IPS-20b (cell line): Measurements from ENCODE around the gene CCT8L2.
"Not testable (repeated sequence)": the region's sequence is repeated elsewhere in the genome, so short reads cannot be mapped to it uniquely, and the experiment has no call there.

ENCODE experiments used
- H3K27ac ChIP-seq: one replicate; pipeline ENCODE4 v1.5.1; 2013; ENCODE audit warnings: low read length
- H3K27me3 ChIP-seq: 2 replicates; pipeline ENCODE4 v1.6.1; 2013; ENCODE audit warnings: mild to moderate bottlenecking, low read length, inconsistent platforms; ENCODE audit not compliant: insufficient read depth
- H3K36me3 ChIP-seq: 2 replicates; pipeline ENCODE4 v1.6.1; 2013; ENCODE audit warnings: low read depth, mild to moderate bottlenecking, inconsistent platforms, low read length, moderate library complexity; ENCODE audit not compliant: insufficient read depth
- H3K4me1 ChIP-seq: 2 replicates; pipeline ENCODE4 v1.6.1; 2013; ENCODE audit warnings: mild to moderate bottlenecking, control low read depth, inconsistent platforms, low read length, moderate library complexity; ENCODE audit not compliant: insufficient read depth
- H3K4me3 ChIP-seq: 2 replicates; pipeline ENCODE4 v1.5.1; 2013; ENCODE audit warnings: mild to moderate bottlenecking, low read length, inconsistent platforms
- H3K9ac ChIP-seq: 2 replicates; pipeline ENCODE4 v1.6.1; 2013; ENCODE audit warnings: low read depth, mild to moderate bottlenecking, inconsistent platforms, low read length, moderate library complexity
- H3K9me3 ChIP-seq: 2 replicates; pipeline ENCODE4 v1.6.1; 2013; ENCODE audit warnings: mild to moderate bottlenecking, low read depth, low read length, inconsistent platforms; ENCODE audit not compliant: insufficient read depth

The CCT8L2 gene

DNA sequence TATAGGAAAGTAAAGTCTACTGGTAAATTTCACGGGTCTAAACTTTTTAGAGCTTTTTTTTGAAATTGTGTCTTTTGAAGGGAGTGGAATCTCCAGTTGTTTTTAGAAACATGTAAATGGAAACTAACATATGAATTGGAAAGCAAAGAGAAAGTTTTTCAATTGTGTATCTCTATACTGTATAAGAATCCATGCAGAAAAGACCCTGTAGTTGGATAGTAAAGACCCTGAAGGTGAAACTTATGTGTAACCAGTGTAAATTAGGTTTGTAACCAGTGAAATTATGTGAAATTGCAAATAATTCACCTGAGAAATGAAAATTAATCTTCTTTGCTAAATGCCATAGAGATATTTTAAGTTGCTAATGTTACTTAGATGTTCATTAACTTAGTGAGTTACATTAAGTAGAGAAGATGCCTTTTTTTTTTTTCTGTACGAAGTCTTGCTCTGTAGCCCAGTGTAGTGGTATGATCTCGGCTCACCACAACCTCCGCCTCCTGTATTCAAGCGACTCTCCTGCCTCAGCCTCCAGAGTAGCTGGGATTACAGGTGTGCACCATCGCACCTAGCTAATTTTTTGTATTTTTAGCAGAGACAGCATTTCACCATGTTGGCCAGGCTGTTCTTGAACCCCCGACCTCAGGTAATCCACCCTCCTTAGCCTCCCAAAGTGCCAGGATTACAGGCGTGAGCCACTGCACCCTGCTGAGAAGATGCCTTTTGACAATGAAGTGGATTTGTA lies 11.8 kb upstream of the CCT8L2 start:
- Histone ChIP-seq H3K9me3 (peaks cover 58% of the 10 kb centered on the region), H3K27me3 (peaks cover 14% of the 10 kb centered on the region; the same call in 1 of the 2 replicates)
- H3K36me3 ChIP-seq, H3K9ac ChIP-seq, H3K4me1 ChIP-seq, H3K4me3 ChIP-seq, H3K27ac ChIP-seq: not testable (repeated sequence)

DNA sequence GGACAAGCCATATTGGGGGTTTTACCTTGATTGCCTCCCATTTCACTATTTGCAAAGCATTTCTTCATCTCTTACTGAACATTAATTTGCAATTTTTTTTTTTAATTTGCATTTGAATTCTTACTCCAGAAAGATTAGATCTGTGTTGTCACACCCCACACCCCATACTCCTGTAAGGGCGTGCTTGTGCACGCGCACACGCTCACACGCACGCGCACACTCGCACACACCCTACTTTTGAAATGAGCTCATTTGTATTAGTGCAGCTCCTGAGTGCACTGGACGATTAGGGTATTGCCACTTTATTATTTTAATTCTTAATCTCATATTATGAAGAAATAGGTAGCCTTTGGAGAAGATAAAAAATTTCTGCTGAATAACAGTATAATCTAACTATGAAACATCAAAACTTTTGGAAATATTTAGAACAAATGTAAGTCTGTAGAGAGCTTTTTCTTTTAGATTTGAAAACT lies 11.2 kb upstream of the CCT8L2 start:
- not testable (repeated sequence) for H3K36me3 ChIP-seq, H3K27ac ChIP-seq, H3K4me1 ChIP-seq, H3K9ac ChIP-seq, H3K4me3 ChIP-seq
- Histone ChIP-seq H3K9me3 (peaks cover 59% of the 10 kb centered on the region), H3K27me3 (peaks cover 14% of the 10 kb centered on the region; the same call in 1 of the 2 replicates)

DNA sequence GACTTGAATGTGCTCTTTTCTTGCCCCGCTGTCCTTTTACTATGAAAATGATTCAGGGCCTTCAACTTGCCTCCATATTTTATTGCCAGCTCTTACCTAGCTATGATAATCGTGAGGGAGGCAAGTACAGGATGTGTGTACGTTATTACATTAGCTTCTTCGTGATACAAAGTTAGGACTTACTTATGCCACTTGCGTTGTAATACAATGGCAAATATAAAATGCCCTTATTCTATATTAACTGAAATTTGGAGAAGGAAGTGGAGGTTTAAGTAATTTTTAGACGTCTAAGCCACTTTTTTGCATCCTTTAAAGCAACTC lies 10.8 kb upstream of the CCT8L2 start:
- H3K27ac ChIP-seq = no peak overlapping the region
- no peak overlapping the region for H3K9ac ChIP-seq
- H3K9me3 ChIP-seq = peaks cover 55% of the 10 kb centered on the region
- no peak overlapping the region for H3K4me3 ChIP-seq
- H3K4me1 ChIP-seq = no peaks in the 10 kb centered on the region
- peaks cover 14% of the 10 kb centered on the region; the same call in 1 of the 2 replicates for H3K27me3 ChIP-seq
- no peaks in the 10 kb centered on the region for H3K36me3 ChIP-seq

DNA sequence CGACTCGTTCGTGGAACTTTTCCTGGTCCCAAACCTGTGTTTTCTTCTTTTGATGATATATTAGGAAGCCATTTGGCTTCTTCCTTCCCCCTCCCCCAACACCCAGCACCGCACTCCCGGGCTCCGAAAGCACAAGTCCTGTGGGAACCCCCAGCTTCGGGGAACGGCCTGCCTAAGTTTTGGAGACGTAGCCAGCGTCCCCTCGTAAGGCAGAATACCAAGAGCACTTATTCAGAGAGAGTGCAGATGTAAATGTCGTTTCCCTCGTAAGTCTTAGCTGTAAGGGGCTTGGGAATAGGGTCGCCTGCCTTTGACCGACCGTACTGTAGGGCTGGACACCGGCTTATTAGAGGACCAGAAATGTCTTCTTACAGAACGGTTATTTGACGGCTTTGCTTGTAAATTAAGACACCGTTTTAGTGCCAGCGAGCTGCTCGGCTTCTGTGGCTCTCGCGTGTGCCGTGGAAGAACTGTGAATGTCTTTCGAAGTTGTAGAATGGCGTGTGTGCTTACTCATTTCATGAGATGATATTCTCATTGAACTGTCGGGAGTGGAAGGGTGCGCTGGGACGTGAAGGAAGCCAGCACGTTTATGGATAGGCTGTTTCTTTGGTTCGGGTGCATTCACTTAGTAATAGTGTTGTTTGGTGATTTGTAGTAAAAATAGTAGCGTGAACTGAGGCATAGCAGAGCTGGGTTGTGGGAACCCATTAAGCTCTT lies 10.3 kb upstream of the CCT8L2 start:
- H3K4me1 ChIP-seq, H3K9ac ChIP-seq, H3K27ac ChIP-seq, H3K36me3 ChIP-seq, H3K4me3 ChIP-seq: not testable (repeated sequence)
- Histone ChIP-seq H3K27me3 (peaks cover 14% of the 10 kb centered on the region; the same call in 1 of the 2 replicates), H3K9me3 (peaks cover 50% of the 10 kb centered on the region)

DNA sequence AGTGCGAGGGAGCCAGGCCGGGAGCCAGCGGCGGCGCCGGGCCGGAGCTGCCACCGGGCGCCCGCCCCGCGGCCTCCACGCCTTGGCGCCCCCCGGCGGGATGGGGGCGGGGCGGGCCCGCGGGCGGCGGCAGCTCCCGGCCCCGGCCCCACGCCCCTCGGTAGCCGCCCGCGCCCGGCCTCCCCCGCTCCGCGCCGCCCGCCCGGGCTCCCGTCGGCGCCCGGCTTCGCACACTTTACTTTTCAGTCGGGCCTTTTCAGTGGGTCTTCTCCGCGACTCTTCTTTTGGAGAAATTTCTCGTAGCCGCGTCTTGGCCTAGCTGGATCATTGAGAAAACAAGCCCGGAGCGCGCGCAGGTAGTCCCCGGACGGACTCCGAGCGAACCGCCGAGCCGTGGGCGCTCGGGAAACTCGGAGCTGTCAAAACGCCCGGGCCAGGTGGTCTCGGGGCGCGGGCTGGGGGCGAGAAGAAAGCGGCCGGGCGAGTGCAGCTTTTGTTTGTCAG lies 9.7 kb upstream of the CCT8L2 start:
- not testable (repeated sequence) for H3K4me1 ChIP-seq, H3K9ac ChIP-seq, H3K4me3 ChIP-seq, H3K27ac ChIP-seq, H3K36me3 ChIP-seq
- peaks cover 14% of the 10 kb centered on the region; the same call in 1 of the 2 replicates for H3K27me3 ChIP-seq
- H3K9me3 ChIP-seq = peaks cover 47% of the 10 kb centered on the region

DNA sequence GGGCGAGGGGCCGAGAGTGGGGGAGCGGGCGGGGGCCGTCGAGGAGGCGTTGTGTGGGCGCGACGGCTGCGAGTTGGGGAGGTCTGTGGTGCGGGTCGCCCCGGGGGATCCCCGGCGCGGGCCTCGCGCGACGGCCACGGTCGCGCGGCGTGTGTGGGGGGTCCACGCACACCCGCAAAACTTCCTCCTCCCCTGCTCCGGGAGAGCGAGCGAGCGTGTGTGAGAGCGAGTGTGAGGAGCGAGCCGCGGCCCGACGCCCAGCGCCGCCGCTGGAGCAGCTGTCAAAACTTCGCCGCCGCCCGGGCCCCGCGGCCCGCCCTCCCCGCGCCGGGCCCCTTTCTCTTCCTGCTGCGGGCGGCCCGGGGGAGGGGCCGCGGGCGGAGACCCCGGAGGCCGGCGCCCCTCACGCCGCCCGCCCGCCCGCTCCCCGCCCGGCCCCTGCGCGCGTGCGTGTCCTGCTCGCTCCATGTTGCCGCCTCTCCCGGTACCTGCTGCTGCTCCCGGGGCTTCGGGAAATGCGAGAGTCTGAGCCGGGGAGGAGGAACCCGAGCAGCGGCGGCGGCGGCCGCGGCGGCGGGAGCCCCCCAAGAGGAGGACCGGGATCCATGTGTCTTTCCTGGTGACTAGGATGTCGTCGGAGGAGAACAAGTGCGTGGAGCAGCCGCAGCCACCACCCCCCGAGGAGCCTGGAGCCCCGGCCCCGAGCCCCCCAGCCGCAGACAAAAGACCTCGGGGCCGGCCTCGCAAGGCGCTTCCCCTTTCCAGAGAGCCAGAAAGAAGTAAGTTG lies 9.0 kb upstream of the CCT8L2 start:
- Histone ChIP-seq H3K27ac (no peak overlapping the region), H3K27me3 (peaks cover 14% of the 10 kb centered on the region; the same call in 1 of the 2 replicates), H3K9me3 (peaks cover 43% of the 10 kb centered on the region), H3K36me3 (no peaks in the 10 kb centered on the region), H3K4me3 (no peak overlapping the region), H3K4me1 (no peaks in the 10 kb centered on the region), H3K9ac (no peak overlapping the region)

DNA sequence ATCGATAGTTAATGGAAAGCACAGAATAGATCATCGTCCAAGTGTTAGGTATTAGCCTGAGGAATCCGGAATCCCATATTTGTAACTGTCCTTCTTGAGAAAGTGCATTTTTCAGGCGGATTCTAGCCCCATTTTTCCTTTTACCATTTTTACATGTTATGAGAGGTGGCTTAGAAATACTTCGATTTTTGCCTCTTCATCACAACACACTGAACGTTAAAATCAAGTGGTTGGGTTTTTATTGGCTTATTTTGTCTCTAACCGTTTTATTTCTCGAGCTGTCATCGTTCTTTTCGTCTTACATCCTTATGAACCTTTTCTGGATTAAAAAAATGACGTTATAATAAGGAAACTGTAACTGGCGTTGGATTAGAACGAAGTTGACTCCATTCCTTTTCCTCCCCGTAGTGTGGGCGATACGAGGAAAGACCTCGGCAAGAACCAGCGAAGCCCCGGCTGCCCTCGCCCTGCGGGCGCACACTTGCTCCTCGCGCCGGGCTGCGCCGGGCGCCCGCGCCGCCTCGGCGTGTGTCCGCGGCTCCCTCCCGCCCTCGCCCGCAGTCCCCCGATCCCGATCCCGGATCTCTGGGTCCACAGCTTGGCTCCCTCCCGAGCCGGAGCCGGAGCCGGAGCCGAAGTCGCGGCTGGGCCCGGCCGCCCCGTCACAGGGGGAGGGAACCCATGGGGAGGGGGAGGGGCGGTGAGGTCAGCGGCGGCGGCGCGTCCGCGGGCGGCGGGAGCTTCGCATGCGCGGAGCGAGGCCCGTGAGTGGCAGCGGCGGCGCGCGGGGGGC lies 8.2 kb upstream of the CCT8L2 start:
- not testable (repeated sequence) for H3K36me3 ChIP-seq, H3K27ac ChIP-seq, H3K4me3 ChIP-seq, H3K9ac ChIP-seq, H3K4me1 ChIP-seq
- Histone ChIP-seq H3K27me3 (peaks cover 14% of the 10 kb centered on the region; the same call in 1 of the 2 replicates), H3K9me3 (peaks cover 41% of the 10 kb centered on the region)

DNA sequence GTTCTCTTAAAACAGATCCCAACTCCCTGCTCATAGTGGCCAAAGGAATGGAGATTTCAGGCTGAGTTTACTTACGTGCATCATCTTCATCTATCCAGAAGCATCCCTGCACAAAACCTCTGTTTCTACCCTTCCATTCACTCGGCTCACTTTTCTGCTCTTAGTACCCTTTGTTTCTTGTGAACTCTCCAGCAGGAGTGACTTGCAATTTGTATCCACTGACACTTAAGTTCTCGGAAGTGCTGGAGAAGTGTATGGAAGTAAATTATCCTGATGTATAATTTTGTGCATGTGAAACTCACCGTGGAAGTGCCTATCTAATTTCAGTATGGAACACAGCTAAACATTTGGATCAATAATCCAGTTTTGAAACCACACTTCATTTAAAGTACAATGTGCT lies 7.0 kb upstream of the CCT8L2 start:
- not testable (repeated sequence) for H3K4me3 ChIP-seq, H3K36me3 ChIP-seq, H3K27ac ChIP-seq, H3K9ac ChIP-seq, H3K4me1 ChIP-seq
- peaks cover 14% of the 10 kb centered on the region; the same call in 1 of the 2 replicates for H3K27me3 ChIP-seq
- peaks cover 40% of the 10 kb centered on the region for H3K9me3 ChIP-seq

DNA sequence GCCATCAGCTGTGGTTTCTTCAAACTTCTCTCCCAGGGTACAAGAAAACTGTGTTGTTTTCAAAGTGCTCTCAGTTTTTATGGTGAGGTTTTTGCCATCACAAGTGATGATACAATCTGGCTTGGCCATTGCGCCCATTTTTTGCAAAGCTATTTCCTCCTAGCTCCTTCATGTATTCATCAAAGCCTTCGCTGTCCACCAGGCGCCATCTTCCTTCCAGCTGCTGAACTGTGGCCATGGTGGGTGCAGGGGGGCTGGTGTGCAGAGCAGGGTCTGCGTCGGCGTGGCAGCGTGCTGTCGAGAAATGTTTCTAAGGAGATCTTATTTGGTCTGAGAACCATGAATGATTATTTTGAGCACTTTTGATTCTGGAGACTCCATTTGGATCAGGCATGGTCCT lies 2.6 kb upstream of the CCT8L2 start:
- H3K4me3 ChIP-seq, H3K36me3 ChIP-seq, H3K27ac ChIP-seq, H3K27me3 ChIP-seq, H3K9ac ChIP-seq, H3K4me1 ChIP-seq: not testable (repeated sequence)
- peaks cover 37% of the 10 kb centered on the region for H3K9me3 ChIP-seq

DNA sequence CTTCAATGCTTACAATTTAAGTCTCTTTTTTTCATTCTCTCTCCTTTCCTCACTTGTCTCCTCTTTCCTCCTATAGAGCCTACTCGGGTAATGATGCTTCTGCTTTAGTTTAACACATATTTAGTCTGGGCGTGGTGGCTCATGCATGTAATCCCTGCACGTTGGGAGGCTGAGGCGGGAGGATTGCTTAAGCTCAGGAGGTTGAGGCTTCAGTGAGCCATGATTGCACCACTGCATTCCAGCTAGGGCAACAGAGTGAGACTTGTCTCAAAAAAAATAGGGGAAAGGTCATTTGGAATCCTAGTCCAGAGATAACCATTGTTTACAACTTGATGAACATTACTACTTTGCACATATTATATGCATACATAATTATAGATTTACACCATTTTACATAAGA lies 1.4 kb upstream of the CCT8L2 start:
- Histone ChIP-seq H3K9ac (no peak overlapping the region), H3K4me3 (no peak overlapping the region), H3K27ac (no peak overlapping the region), H3K27me3 (no peaks in the 10 kb centered on the region), H3K36me3 (no peaks in the 10 kb centered on the region), H3K4me1 (no peaks in the 10 kb centered on the region), H3K9me3 (peaks cover 26% of the 10 kb centered on the region)

DNA sequence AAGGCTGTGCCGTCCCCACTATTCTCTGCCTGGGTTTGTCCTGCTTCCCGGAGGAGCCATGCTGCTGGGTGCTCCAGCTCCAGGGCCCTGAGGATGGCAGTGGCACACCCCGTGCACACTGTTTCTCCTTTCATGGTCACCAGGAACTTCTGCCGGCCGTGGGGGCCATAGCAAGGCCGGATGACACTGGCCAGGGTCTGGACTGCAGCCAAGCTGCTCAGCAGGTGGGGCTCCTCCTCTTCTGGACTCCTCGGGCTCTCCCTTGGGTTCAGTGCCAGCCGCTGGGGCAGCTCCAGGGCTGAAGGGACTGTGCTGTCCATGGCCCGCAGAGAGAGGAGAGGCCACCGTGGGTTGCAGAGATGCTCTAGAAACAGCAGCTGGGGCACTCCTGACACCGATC lies 379 bp downstream of the CCT8L2 start:
- H3K9me3 ChIP-seq = peaks cover 27% of the 10 kb centered on the region
- not testable (repeated sequence) for H3K4me3 ChIP-seq, H3K4me1 ChIP-seq, H3K27me3 ChIP-seq, H3K9ac ChIP-seq, H3K36me3 ChIP-seq, H3K27ac ChIP-seq
